ENCODE results near the gene GRHL3. TPM values are rescaled to one million over a fixed set of nuclear protein-coding genes. Genes with fewer than 3 reads are reported as not detected.

Gene GRHL3
- total and polyA plus RNA-seq, 4 donors = 0.23 to 0.95 (median 0.35) TPM

GRCh38 chr1:24366707-24367106 is 47.5 kb downstream of the GRHL3 start:
- ATAC-seq (ENCODE audit: insufficient read depth, low FRiP score) (no peak), DNase-seq (no peak)
- H3K27me3 ChIP-seq (ENCODE audit: control insufficient read depth in 3 of 3, insufficient read depth in 3 of 3, low read length in 2 of 3) = no peaks in the 10 kb centered on the region
- no peaks in the 10 kb centered on the region for H3K36me3 ChIP-seq (ENCODE audit: control insufficient read depth in 4 of 4, insufficient read depth in 4 of 4, low read length in 4 of 4)
- peaks cover 0 to 11% (median 0%) of the 10 kb centered on the region in 5 donors for H3K4me1 ChIP-seq (ENCODE audit: control insufficient read depth in 5 of 5, insufficient read depth in 5 of 5, low read length in 5 of 5)
- no peak overlapping the region for H3K9ac ChIP-seq (ENCODE audit: insufficient read depth in 1 of 2, low read length in 2 of 2)
- no peaks in the 10 kb centered on the region for H3K9me3 ChIP-seq (ENCODE audit: control insufficient read depth in 4 of 4, insufficient read depth in 3 of 4, low read length in 3 of 4)
- WGBS, 2 donors = 97% methylated on average over 9 of the region's 9 CpGs
- no peak overlapping the region for H3K4me3 ChIP-seq
- no peak for TF ChIP-seq CTCF (IDR thresholded peaks at IDR 0.05; ENCODE audit: control extremely low read depth, extremely low read depth)
- no peak overlapping the region for H3K27ac ChIP-seq (ENCODE audit: low read depth in 1 of 2, low read length in 1 of 2)

DNA sequence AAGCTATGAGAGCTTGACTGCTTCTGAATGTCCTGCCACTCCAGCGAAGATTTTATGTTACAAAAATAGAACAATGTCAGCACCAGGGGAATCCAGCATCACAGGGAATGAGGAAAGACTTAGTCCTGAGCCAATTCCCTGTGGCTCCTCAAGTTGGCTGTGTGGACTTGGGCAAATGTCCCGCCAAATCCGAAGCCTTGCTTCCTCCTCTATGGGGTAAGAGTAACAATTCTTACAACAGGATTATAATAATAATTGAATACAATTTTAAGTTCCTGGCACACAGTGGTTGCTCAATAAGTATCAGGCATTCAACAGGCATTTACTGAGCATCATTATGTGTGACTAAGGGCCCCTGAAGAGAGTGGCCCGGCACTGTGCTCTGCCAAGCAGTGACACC is 50.0 kb downstream of the GRHL3 start:
- WGBS, 2 donors = 83 to 89% methylated on average over 4 of the region's 4 CpGs
- TF ChIP-seq CTCF (IDR thresholded peaks at IDR 0.05; ENCODE audit: control extremely low read depth, extremely low read depth) = no peak
- Histone ChIP-seq H3K36me3 (ENCODE audit: control insufficient read depth in 4 of 4, insufficient read depth in 4 of 4, low read length in 4 of 4) (peaks cover 0 to 2% (median 0%) of the 10 kb centered on the region in 4 donors), H3K27me3 (ENCODE audit: control insufficient read depth in 3 of 3, insufficient read depth in 3 of 3, low read length in 2 of 3) (no peaks in the 10 kb centered on the region), H3K9ac (ENCODE audit: insufficient read depth in 1 of 2, low read length in 2 of 2) (no peak overlapping the region), H3K4me3 (no peak overlapping the region), H3K9me3 (ENCODE audit: control insufficient read depth in 4 of 4, insufficient read depth in 3 of 4, low read length in 3 of 4) (no peaks in the 10 kb centered on the region), H3K27ac (ENCODE audit: low read depth in 1 of 2, low read length in 1 of 2) (no peak overlapping the region), H3K4me1 (ENCODE audit: control insufficient read depth in 5 of 5, insufficient read depth in 5 of 5, low read length in 5 of 5) (peaks cover 0 to 11% (median 0%) of the 10 kb centered on the region in 5 donors)
- ATAC-seq (ENCODE audit: insufficient read depth, low FRiP score) = no peak
- no peak for DNase-seq

GRCh38 chr1:24369801-24370200 is 50.6 kb downstream of the GRHL3 start:
- Histone ChIP-seq H3K27me3 (ENCODE audit: control insufficient read depth in 3 of 3, insufficient read depth in 3 of 3, low read length in 2 of 3) (no peaks in the 10 kb centered on the region), H3K36me3 (ENCODE audit: control insufficient read depth in 4 of 4, insufficient read depth in 4 of 4, low read length in 4 of 4) (peaks cover 0 to 2% (median 0%) of the 10 kb centered on the region in 4 donors), H3K9me3 (ENCODE audit: control insufficient read depth in 4 of 4, insufficient read depth in 3 of 4, low read length in 3 of 4) (no peaks in the 10 kb centered on the region), H3K4me1 (ENCODE audit: control insufficient read depth in 5 of 5, insufficient read depth in 5 of 5, low read length in 5 of 5) (peaks cover 0 to 7% (median 0%) of the 10 kb centered on the region in 5 donors), H3K4me3 (no peak overlapping the region), H3K27ac (ENCODE audit: low read depth in 1 of 2, low read length in 1 of 2) (no peak overlapping the region), H3K9ac (ENCODE audit: insufficient read depth in 1 of 2, low read length in 2 of 2) (no peak overlapping the region)
- no peak for DNase-seq
- TF ChIP-seq CTCF (IDR thresholded peaks at IDR 0.05; ENCODE audit: control extremely low read depth, extremely low read depth) = no peak
- no peak for ATAC-seq (ENCODE audit: insufficient read depth, low FRiP score)
- 94 to 99% methylated on average over 4 of the region's 4 CpGs for WGBS, 2 donors

DNA sequence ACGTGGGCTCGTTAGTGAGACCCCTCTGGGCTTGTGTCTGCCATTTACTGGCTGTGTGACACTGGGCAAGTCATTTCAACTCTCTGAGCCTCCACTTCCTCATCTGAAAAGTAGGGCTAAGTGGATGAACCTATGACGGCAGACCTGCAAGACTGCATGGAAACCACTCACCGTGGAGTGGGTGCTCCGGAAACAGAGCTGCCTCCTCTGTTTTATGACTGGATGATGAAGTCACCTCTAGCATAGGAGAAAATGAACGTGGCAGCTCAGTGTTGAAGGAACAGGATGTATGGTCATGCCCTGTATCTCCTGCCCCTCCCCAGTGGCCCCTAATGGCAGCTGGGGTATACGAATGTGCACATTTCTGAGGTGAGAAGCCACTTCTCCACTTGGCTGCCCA is 53.9 kb downstream of the GRHL3 start:
- WGBS, 2 donors = 67 to 81% methylated on average over 7 of the region's 7 CpGs
- H3K27ac ChIP-seq (ENCODE audit: low read depth in 1 of 2, low read length in 1 of 2) = no peak overlapping the region
- H3K4me3 ChIP-seq = no peak overlapping the region
- ATAC-seq (ENCODE audit: insufficient read depth, low FRiP score) (no peak), DNase-seq (no peak)
- H3K9me3 ChIP-seq (ENCODE audit: control insufficient read depth in 4 of 4, insufficient read depth in 3 of 4, low read length in 3 of 4) = no peaks in the 10 kb centered on the region
- H3K4me1 ChIP-seq (ENCODE audit: control insufficient read depth in 5 of 5, insufficient read depth in 5 of 5, low read length in 5 of 5) = peaks cover 0 to 1% (median 0%) of the 10 kb centered on the region in 5 donors
- H3K9ac ChIP-seq (ENCODE audit: insufficient read depth in 1 of 2, low read length in 2 of 2) = no peak overlapping the region
- TF ChIP-seq CTCF (IDR thresholded peaks at IDR 0.05; ENCODE audit: control extremely low read depth, extremely low read depth) = no peak
- no peaks in the 10 kb centered on the region for H3K27me3 ChIP-seq (ENCODE audit: control insufficient read depth in 3 of 3, insufficient read depth in 3 of 3, low read length in 2 of 3)
- peaks cover 0 to 2% (median 0%) of the 10 kb centered on the region in 4 donors for H3K36me3 ChIP-seq (ENCODE audit: control insufficient read depth in 4 of 4, insufficient read depth in 4 of 4, low read length in 4 of 4)
